ENCODE results near the gene BAG2.
A peak's percentile ranks its signal among the peaks of the same experiment; 100 is the strongest.

Gene BAG2

DNA sequence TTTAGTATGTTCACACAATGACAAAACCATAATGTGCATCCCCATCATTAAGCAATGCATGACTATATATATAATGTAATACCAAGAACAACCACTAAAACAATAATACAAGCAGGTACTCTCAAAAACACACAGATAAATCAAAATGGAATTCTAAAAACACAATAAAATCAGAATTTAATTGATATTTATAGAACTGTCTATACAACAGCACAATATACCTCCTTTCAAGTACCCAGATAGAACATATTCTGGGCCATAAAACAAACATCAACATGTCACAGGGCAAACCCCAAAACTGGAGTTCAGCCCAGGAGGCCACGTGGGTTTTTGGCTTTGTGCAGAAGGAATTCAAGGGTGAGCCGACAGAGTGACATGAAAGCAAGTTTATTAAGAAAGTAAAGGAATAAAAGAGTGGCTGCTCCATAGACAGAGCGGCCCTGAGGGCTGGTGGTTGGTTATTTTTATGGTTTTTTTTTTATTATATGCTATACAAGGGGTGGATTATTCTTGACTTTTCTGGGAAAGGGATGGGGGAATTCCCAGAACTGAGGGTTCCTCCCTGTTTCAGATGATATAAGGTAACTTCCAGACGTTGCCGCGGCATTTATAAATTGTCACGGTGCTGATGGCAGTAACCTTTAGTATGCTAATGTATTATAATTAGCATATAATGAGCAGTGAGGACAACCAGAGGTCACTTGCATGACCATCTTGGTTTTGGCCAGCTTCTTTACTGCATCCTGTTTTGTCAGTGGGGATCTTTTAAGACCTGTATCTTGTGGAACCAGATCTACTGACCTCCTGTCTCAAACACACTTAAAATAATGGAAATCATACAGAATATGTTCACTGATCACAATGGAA lies 44.3 kb downstream of the BAG2 start:
- no peak overlapping the region for H3K4me3 ChIP-seq (ENCODE audit: low read depth, low read length)
- DNase-seq (ENCODE audit: low read depth): no peak
- TF ChIP-seq, protein P1, sequence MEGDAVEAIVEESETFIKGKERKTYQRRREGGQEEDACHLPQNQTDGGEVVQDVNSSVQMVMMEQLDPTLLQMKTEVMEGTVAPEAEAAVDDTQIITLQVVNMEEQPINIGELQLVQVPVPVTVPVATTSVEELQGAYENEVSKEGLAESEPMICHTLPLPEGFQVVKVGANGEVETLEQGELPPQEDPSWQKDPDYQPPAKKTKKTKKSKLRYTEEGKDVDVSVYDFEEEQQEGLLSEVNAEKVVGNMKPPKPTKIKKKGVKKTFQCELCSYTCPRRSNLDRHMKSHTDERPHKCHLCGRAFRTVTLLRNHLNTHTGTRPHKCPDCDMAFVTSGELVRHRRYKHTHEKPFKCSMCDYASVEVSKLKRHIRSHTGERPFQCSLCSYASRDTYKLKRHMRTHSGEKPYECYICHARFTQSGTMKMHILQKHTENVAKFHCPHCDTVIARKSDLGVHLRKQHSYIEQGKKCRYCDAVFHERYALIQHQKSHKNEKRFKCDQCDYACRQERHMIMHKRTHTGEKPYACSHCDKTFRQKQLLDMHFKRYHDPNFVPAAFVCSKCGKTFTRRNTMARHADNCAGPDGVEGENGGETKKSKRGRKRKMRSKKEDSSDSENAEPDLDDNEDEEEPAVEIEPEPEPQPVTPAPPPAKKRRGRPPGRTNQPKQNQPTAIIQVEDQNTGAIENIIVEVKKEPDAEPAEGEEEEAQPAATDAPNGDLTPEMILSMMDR (IDR thresholded peaks at IDR 0.05; ENCODE audit: insufficient read depth, low read depth, low read length, missing control alignments): no peak

DNA sequence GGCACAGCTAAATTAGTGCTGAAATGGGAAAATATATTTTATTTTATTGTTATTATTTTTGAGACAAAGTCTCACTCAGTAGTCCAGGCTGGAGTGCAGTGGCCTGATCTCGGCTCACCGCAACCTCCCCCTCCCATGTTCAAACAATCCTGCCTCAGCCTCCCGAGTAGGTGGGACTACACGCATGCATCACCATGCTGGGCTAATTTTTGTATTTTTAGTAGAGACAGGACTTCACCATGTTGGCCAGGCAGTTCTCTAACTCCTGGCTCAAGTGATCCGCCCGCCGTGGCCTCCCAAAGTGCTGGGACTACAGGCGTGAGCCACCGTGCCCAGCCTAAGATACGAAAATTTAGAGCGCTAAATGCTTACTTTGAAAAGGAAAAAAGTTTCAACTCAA lies 45.1 kb downstream of the BAG2 start:
- TF ChIP-seq, protein P1 (IDR thresholded peaks at IDR 0.05; ENCODE audit: insufficient read depth, low read depth, low read length, missing control alignments): no peak
- DNase-seq (ENCODE audit: low read depth): no peak
- no peak overlapping the region for H3K4me3 ChIP-seq (ENCODE audit: low read depth, low read length)

DNA sequence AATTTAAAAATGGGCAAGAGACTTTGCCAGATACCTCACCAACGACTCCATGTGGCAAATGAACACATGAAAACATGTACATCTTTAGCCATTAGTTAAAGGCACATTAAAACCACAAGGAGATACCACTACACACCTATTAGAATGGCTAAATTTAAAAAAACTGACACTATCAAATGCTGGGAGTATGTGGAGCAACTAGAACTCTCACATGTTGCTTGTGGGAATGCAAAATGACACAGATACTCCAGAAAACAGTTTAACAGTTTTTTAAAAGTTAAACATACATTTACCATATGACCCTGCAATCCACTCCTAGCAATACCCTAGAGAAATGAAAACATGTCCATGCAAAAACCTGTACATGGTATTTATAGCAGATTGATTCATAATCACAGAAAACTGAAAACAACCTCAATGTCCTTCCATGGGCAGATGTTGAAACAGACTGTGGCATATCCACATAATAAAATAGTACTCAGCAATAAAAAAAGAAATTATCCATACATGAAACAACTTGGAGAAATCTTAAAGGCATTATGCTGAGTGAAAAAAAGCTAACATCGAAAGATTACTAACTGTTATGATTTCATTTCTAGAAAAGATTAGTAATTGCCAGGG lies 48.1 kb downstream of the BAG2 start:
- H3K4me3 ChIP-seq (ENCODE audit: low read depth, low read length): no peak overlapping the region
- no peak for DNase-seq (ENCODE audit: low read depth)
- TF ChIP-seq, protein P1 (IDR thresholded peaks at IDR 0.05; ENCODE audit: insufficient read depth, low read depth, low read length, missing control alignments): no peak

DNA sequence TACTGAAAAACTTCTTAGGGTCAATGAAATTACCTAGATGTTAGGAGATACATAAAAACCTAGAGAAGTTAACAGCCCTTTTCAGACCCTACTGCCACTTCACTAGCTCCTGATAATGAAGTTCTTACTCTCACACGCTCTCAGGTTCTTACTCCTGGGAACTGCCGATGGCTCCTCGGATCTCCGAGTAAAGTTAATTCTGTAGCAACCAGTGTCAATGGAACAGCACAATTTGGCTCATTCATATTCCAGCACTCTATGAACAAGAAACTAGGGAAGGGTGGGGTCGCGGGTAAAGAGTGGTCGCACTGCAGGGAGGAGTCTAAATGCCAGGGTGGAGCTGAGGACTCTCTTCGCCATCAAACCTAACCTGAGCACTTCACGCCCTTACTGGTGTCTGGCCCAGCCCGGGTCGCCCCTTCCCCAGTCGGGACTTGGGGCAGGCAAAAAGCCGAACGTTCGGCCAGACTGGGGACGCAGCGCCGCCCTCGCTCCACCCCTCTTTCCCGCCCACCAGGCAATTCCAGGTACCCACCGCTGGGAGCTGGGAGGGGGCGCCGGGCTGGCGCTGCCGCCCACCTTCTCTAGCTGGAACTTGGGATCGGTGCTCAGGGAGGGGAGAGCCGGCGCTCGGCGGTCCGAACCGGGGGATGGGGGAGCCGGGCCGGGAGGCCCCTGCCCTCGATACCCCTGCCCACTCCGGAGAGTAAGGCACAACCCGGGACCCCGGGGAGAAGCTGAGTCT lies 49.2 kb downstream of the BAG2 start:
- H3K4me3 ChIP-seq (ENCODE audit: low read depth, low read length): peak overlapping the region; percentile 85
- DNase-seq (ENCODE audit: low read depth): peak; percentile 66
- TF ChIP-seq, protein P1 (IDR thresholded peaks at IDR 0.05; ENCODE audit: insufficient read depth, low read depth, low read length, missing control alignments): peak; percentile 33

DNA sequence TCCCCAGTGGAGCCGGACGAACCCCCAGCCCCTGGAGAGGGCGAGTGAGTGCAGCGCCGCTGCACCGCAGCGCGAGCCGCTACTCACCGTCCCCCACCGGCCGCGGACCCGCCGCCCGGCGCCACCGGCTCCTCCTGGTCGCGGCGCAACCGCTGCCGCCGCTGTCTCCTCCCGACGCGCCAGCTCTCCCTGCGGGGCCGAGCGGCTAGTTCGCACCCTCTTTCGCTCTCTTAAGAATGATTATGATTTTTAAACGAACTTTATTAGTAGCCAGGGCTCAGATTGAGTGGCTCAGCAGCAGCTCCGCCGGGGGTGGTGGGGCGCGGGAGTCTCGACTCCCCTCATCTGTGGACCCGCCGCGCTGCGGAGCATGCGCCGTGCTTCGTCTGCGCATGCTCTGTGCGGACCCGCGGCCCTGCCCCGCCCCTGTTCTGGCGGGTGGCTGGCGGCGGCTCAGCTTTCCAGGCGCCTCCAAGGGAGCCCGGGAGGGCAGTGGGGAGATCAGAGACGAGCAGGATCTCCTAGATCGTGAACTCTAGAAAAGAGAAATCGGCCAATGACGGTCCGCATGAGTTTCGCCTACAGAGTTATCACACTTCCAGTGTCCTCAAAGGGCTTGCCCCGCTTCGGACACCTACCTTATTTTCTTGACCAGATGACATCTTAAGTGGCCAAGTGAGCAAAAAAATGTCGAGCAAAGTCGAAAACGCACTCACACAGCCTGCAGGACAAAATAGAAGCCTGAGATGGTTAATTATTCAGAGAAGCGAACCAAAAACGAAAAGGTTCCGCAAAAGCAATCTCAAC lies 50.0 kb downstream of the BAG2 start, which contains the start of gene RAB23:
Gene RAB23, minus strand, starts transcription at position 372 of the 807 bp plus-strand sequence. CDS start 11,927 bp downstream, outside the sequence.
- H3K4me3 ChIP-seq (ENCODE audit: low read depth, low read length): peak within 1 kb of the TSS; percentile 85
- peak; percentile 89 for DNase-seq (ENCODE audit: low read depth)
- TF ChIP-seq, protein P1 (IDR thresholded peaks at IDR 0.05; ENCODE audit: insufficient read depth, low read depth, low read length, missing control alignments): no peak

DNA sequence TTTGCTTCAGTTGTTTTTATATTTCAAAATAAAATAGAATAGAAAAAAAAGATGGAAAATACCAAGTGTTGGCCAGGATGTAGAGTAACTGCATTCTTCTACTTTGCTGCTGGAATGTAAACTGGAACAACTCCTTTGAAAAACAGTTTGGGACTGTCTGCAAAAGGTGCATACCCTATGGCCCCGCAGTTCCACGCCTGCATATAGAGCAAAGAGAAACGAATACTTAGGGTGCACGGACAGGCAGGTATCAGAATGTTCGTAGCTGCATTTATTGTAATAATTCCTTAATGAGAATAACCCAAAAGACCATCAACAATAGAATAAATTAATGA lies 50.6 kb downstream of the BAG2 start:
- peak overlapping the region; percentile 85 for H3K4me3 ChIP-seq (ENCODE audit: low read depth, low read length)
- no peak for DNase-seq (ENCODE audit: low read depth)
- TF ChIP-seq, protein P1 (IDR thresholded peaks at IDR 0.05; ENCODE audit: insufficient read depth, low read depth, low read length, missing control alignments): no peak

All from GM12865 (cell line).